ENCODE data around the gene TRIM34. TPM values are rescaled to one million over a fixed set of nuclear protein-coding genes. Genes with fewer than 3 reads are reported as not detected.
A peak's percentile ranks its signal among the peaks of the same experiment; 100 is the strongest.

The TRIM34 gene
- total RNA-seq, 1 donor from 2014 or later = 4.6 TPM

DNA sequence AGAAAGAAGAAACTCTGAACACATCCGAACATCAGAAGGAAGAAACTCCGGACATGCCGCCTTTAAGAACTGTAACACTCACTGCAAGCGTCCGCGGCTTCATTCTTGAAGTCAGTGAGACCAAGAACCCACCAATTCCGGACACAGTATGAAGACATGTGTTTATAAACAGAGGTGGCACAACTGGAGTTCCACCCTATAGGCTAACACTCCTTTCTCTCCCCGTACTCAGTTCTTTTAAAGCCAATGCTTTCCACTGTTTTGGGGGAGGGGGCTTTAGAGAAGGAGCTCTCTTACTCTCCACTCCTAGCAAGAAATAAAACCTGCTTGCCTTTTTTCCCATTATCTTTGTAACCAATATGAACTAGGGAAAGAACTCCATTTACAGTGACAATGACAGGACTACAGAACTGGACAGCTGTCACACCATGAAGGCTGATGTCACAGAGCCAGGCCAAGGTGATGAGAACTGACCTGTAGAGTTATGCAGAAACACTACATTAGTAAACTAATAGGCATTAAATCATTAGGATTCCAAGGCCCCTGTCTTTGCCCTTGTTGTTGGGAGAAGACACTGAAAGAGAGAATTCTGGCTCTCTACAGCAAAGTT is 59.3 kb downstream of the TRIM34 start:
- Mint-ChIP-seq H3K27me3 (ENCODE audit: low read depth, unreplicated experiment) (no peaks in the 10 kb centered on the region), H3K9me3 (ENCODE audit: unreplicated experiment) (peaks cover 6% of the 10 kb centered on the region), H3K4me1 (ENCODE audit: low read depth, unreplicated experiment) (peaks cover 20% of the 10 kb centered on the region), H3K27ac (ENCODE audit: unreplicated experiment) (peak overlapping the region; percentile 100), H3K36me3 (ENCODE audit: low read depth, unreplicated experiment) (peaks cover 19% of the 10 kb centered on the region), H3K4me3 (ENCODE audit: unreplicated experiment) (peak overlapping the region; percentile 99)
- Histone ChIP-seq H3K36me3 (ENCODE audit: insufficient read depth, low read length) (peaks cover 5% of the 10 kb centered on the region), H3K9me3 (ENCODE audit: insufficient read depth, low read depth, low read length) (no peaks in the 10 kb centered on the region), H2AFZ (ENCODE audit: low read depth, low read length) (peak overlapping the region; percentile 31), H3K4me3 (ENCODE audit: insufficient read depth, low read depth, low read length) (peak overlapping the region; percentile 75), H3K4me1 (ENCODE audit: insufficient read depth, low read length) (peaks cover 13% of the 10 kb centered on the region), H3K27me3 (ENCODE audit: insufficient read depth, low read length) (no peaks in the 10 kb centered on the region), H3K4me2 (ENCODE audit: low read length) (peak overlapping the region; percentile 97), H3K79me2 (ENCODE audit: insufficient read depth, low read length) (peaks cover 48% of the 10 kb centered on the region), H3K27ac (ENCODE audit: low read depth, low read length) (peak overlapping the region; percentile 99), H4K20me1 (ENCODE audit: insufficient read depth, low read length) (no peaks in the 10 kb centered on the region), H3K9ac (ENCODE audit: low read length) (peak overlapping the region; percentile 99)
- TF ChIP-seq, protein P1, sequence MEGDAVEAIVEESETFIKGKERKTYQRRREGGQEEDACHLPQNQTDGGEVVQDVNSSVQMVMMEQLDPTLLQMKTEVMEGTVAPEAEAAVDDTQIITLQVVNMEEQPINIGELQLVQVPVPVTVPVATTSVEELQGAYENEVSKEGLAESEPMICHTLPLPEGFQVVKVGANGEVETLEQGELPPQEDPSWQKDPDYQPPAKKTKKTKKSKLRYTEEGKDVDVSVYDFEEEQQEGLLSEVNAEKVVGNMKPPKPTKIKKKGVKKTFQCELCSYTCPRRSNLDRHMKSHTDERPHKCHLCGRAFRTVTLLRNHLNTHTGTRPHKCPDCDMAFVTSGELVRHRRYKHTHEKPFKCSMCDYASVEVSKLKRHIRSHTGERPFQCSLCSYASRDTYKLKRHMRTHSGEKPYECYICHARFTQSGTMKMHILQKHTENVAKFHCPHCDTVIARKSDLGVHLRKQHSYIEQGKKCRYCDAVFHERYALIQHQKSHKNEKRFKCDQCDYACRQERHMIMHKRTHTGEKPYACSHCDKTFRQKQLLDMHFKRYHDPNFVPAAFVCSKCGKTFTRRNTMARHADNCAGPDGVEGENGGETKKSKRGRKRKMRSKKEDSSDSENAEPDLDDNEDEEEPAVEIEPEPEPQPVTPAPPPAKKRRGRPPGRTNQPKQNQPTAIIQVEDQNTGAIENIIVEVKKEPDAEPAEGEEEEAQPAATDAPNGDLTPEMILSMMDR (IDR thresholded peaks at IDR 0.05; ENCODE audit: insufficient read depth, low read depth, low read length) = no peak
- no peak for TF ChIP-seq EZH2 (IDR thresholded peaks at IDR 0.05; ENCODE audit: insufficient read depth, low read length)
- peak; percentile 5 for DNase-seq (ENCODE audit: low read depth)
- no peak for FAIRE-seq

DNA sequence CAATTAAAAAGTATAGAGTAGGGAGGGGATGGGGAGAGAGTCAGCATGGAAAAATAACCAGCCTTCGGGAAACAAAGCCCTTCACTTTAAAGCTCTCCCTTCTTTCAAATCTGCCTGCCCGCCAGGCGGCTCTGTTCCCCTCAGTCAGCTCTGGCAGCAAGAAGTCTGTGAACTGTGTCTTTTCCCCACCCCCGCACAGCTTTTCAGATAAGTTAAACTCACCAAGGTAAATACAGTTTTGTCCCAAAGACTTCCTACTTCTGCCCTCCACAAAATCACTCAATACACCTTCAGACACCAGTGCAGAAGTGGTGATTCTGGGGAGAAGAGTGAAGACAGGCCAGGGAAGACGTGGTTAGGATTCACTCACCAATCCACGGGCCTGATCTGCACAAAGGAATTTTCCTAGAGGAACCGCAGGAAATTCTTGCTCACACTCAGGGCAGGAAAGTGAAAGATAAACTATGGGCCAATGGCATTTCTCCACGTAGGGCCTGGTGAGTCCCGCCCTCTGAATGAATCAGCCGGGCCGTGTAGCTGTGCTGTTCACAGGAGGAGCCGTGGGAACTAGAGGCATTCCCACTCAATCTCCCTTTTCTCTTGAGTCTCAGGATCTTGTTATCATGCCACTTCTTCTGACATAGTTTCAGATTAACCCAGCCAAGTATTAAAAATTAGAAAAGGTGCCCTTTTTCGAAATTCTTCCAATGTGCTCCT is 60.0 kb downstream of the TRIM34 start, which contains the start of gene TRIM5:
Gene TRIM5, minus strand, starts transcription at position 429 of the 717 bp plus-strand sequence. CDS start 4,897 bp downstream, outside the sequence.
- peak; percentile 98 for DNase-seq (ENCODE audit: low read depth)
- peak; percentile 13 for FAIRE-seq
- peaks cover 44% of the 10 kb centered on the region for H3K79me2 ChIP-seq (ENCODE audit: insufficient read depth, low read length)
- H3K4me3 ChIP-seq (ENCODE audit: insufficient read depth, low read depth, low read length) = peak within 1 kb of the TSS; percentile 75
- Mint-ChIP-seq H3K36me3 (ENCODE audit: low read depth, unreplicated experiment) (peaks cover 13% of the 10 kb centered on the region), H3K9me3 (ENCODE audit: unreplicated experiment) (peaks cover 6% of the 10 kb centered on the region), H3K27ac (ENCODE audit: unreplicated experiment) (peak within 1 kb of the TSS; percentile 100), H3K4me3 (ENCODE audit: unreplicated experiment) (peak within 1 kb of the TSS; percentile 99), H3K27me3 (ENCODE audit: low read depth, unreplicated experiment) (no peaks in the 10 kb centered on the region), H3K4me1 (ENCODE audit: low read depth, unreplicated experiment) (peaks cover 18% of the 10 kb centered on the region)
- H3K27ac ChIP-seq (ENCODE audit: low read depth, low read length) = peak within 1 kb of the TSS; percentile 99
- peaks cover 16% of the 10 kb centered on the region for H3K4me1 ChIP-seq (ENCODE audit: insufficient read depth, low read length)
- no peaks in the 10 kb centered on the region for H4K20me1 ChIP-seq (ENCODE audit: insufficient read depth, low read length)
- H2AFZ ChIP-seq (ENCODE audit: low read depth, low read length) = peak within 1 kb of the TSS; percentile 31
- peak within 1 kb of the TSS; percentile 99 for H3K9ac ChIP-seq (ENCODE audit: low read length)
- H3K4me2 ChIP-seq (ENCODE audit: low read length) = peak within 1 kb of the TSS; percentile 97
- no peaks in the 10 kb centered on the region for H3K9me3 ChIP-seq (ENCODE audit: insufficient read depth, low read depth, low read length)
- H3K27me3 ChIP-seq (ENCODE audit: insufficient read depth, low read length) = no peaks in the 10 kb centered on the region
- TF ChIP-seq, protein P1 (IDR thresholded peaks at IDR 0.05; ENCODE audit: insufficient read depth, low read depth, low read length) = peak; percentile 63
- no peak for TF ChIP-seq EZH2 (IDR thresholded peaks at IDR 0.05; ENCODE audit: insufficient read depth, low read length)
- peaks cover 2% of the 10 kb centered on the region for H3K36me3 ChIP-seq (ENCODE audit: insufficient read depth, low read length)

All from astrocyte (in vitro differentiated cells and primary cell).